Measurements from ENCODE around the gene MYO5A. TPM values are rescaled to one million over a fixed set of nuclear protein-coding genes. Genes with fewer than 3 reads are reported as not detected.
A peak's percentile ranks its signal among the peaks of the same experiment; 100 is the strongest.

The MYO5A gene
- polyA plus RNA-seq, 3 donors, result 6.9 to 33.5 (median 16.6) TPM

- no peaks in the 10 kb centered on the region for H3K9me3 ChIP-seq (replicated peaks in 1 of 2; ENCODE audit: control insufficient read depth in 1 of 2, insufficient read depth in 1 of 2, low read length in 2 of 2)
- no peaks in the 10 kb centered on the region for H3K27me3 ChIP-seq (ENCODE audit: control insufficient read depth in 2 of 2, insufficient read depth in 2 of 2, low read length in 2 of 2)
- H3K4me1 ChIP-seq (ENCODE audit: control insufficient read depth in 1 of 2, insufficient read depth in 2 of 2, low read length in 2 of 2), result no peaks in the 10 kb centered on the region
- no peaks in the 10 kb centered on the region for H3K79me2 ChIP-seq (ENCODE audit: insufficient read depth, low read length)
- no peak overlapping the region for H2AFZ ChIP-seq (ENCODE audit: insufficient read depth, low read depth, low read length, poor library complexity, severe bottlenecking)
- no peak overlapping the region for H3K27ac Mint-ChIP-seq
- H3K9ac ChIP-seq (ENCODE audit: insufficient read depth, low read length, poor library complexity, severe bottlenecking), result no peak overlapping the region
- H3K27me3 Mint-ChIP-seq (ENCODE audit: low read depth in 3 of 3), result no peaks in the 10 kb centered on the region
- H3K4me3 Mint-ChIP-seq, result no peak overlapping the region
- H3K4me1 Mint-ChIP-seq, result peaks cover 2% of the 10 kb centered on the region
- WGBS (ENCODE audit: insufficient coverage), result no CpG with 5 or more reads among the region's 2 CpGs
- no peak overlapping the region for H3K4me2 ChIP-seq (replicated peaks; ENCODE audit: extremely low read depth, low read length, poor library complexity, severe bottlenecking)
- H3K36me3 Mint-ChIP-seq, result peaks cover 75 to 95% of the 10 kb centered on the region in 2 donors
- H3K36me3 ChIP-seq (replicated peaks in 1 of 2; ENCODE audit: control insufficient read depth in 1 of 2, insufficient read depth in 2 of 2, low read length in 2 of 2), result peaks cover 81 to 99% of the 10 kb centered on the region in 2 donors
- intact Hi-C loops (cut with micrococcal nuclease), result no loop called here
- no peak overlapping the region for H3K27ac ChIP-seq (ENCODE audit: low read depth in 1 of 2, low read length in 2 of 2)
- no peaks in the 10 kb centered on the region for H4K20me1 ChIP-seq (ENCODE audit: insufficient read depth, low read length)
- no peak overlapping the region for H3K4me3 ChIP-seq (replicated peaks in 1 of 3; ENCODE audit: low read depth in 2 of 3, low read length in 3 of 3)
- TF ChIP-seq, protein P1, sequence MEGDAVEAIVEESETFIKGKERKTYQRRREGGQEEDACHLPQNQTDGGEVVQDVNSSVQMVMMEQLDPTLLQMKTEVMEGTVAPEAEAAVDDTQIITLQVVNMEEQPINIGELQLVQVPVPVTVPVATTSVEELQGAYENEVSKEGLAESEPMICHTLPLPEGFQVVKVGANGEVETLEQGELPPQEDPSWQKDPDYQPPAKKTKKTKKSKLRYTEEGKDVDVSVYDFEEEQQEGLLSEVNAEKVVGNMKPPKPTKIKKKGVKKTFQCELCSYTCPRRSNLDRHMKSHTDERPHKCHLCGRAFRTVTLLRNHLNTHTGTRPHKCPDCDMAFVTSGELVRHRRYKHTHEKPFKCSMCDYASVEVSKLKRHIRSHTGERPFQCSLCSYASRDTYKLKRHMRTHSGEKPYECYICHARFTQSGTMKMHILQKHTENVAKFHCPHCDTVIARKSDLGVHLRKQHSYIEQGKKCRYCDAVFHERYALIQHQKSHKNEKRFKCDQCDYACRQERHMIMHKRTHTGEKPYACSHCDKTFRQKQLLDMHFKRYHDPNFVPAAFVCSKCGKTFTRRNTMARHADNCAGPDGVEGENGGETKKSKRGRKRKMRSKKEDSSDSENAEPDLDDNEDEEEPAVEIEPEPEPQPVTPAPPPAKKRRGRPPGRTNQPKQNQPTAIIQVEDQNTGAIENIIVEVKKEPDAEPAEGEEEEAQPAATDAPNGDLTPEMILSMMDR (IDR thresholded peaks at IDR 0.05), result no peak
- no peaks in the 10 kb centered on the region for H3K9me3 Mint-ChIP-seq
- no peak for DNase-seq
Observed at GRCh38 chr15:52326756-52327155, 201.9 kb downstream of the MYO5A start.

- intact Hi-C loops (cut with micrococcal nuclease), result no loop called here
- 22% methylated on average over 1 of the region's 1 CpG for WGBS (ENCODE audit: insufficient coverage)
- Mint-ChIP-seq H3K4me1 (no peaks in the 10 kb centered on the region), H3K4me3 (no peak overlapping the region), H3K27ac (peak overlapping the region in 2 of 7 donors; percentile 44 to 46), H3K36me3 (peaks cover 79 to 95% of the 10 kb centered on the region in 2 donors), H3K9me3 (no peaks in the 10 kb centered on the region), H3K27me3 (ENCODE audit: low read depth in 3 of 3) (no peaks in the 10 kb centered on the region)
- TF ChIP-seq, protein P1 (IDR thresholded peaks at IDR 0.05), result no peak
- Histone ChIP-seq H3K27me3 (ENCODE audit: control insufficient read depth in 2 of 2, insufficient read depth in 2 of 2, low read length in 2 of 2) (no peaks in the 10 kb centered on the region), H3K9me3 (replicated peaks in 1 of 2; ENCODE audit: control insufficient read depth in 1 of 2, insufficient read depth in 1 of 2, low read length in 2 of 2) (no peaks in the 10 kb centered on the region), H3K79me2 (ENCODE audit: insufficient read depth, low read length) (no peaks in the 10 kb centered on the region), H3K4me2 (replicated peaks; ENCODE audit: extremely low read depth, low read length, poor library complexity, severe bottlenecking) (no peak overlapping the region), H3K36me3 (replicated peaks in 1 of 2; ENCODE audit: control insufficient read depth in 1 of 2, insufficient read depth in 2 of 2, low read length in 2 of 2) (peaks cover 91 to 100% of the 10 kb centered on the region in 2 donors), H3K4me3 (replicated peaks in 1 of 3; ENCODE audit: low read depth in 2 of 3, low read length in 3 of 3) (no peak overlapping the region), H3K27ac (ENCODE audit: low read depth in 1 of 2, low read length in 2 of 2) (no peak overlapping the region), H2AFZ (ENCODE audit: insufficient read depth, low read depth, low read length, poor library complexity, severe bottlenecking) (no peak overlapping the region), H3K4me1 (ENCODE audit: control insufficient read depth in 1 of 2, insufficient read depth in 2 of 2, low read length in 2 of 2) (no peaks in the 10 kb centered on the region), H3K9ac (ENCODE audit: insufficient read depth, low read length, poor library complexity, severe bottlenecking) (no peak overlapping the region), H4K20me1 (ENCODE audit: insufficient read depth, low read length) (no peaks in the 10 kb centered on the region)
- DNase-seq, result no peak
Observed at GRCh38 chr15:52324109-52324508, 204.6 kb downstream of the MYO5A start.
